T-helper 9 cell (primary cell): ENCODE results near the gene RHOD.
A peak's percentile ranks its signal among the peaks of the same experiment; 100 is the strongest.

Source experiments
- DNase-seq: peaks from one replicate; pipeline ENCODE4 v3.0.0-alpha.2; 2020
- total RNA-seq, 2 donors: gene quantifications; one replicate each; lab custom pipeline; 2026; lab: John Stamatoyannopoulos, UW

The RHOD gene, protein sequence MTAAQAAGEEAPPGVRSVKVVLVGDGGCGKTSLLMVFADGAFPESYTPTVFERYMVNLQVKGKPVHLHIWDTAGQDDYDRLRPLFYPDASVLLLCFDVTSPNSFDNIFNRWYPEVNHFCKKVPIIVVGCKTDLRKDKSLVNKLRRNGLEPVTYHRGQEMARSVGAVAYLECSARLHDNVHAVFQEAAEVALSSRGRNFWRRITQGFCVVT
- 0 to 0.42 reads per million in 2 donors for total RNA-seq

- peak; percentile 12 for DNase-seq
Measured at GRCh38 chr11:67056267-67057204, at the start of gene RHOD. Gene RHOD, plus strand, starts transcription at chr11:67056847. Its CDS starts 56 bp downstream, at chr11:67056903.

DNA sequence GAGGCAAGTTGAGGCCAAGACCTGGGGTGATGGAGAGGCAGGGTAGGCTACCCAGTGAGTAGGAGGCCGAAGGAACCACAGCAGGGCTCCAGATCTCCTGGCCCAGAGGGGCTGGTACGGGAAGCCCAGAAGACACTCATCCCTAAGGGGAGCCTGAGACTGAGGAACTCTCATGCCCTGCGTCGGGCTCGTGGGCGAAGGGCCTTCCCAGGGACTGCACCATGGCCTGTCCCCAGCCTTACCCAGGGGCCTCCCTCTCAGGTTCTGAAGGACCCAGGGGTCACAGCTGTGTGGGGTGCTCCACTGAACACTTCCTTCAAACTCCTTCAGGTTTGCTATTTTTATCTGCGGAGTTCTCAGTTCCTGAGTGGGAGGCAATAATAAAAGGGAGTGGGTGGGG is 49.5 kb upstream of the RHOD start:
- DNase-seq: no peak

- no peak for DNase-seq
Measured at GRCh38 chr11:67010296-67010905, 46.2 kb upstream of the RHOD start.

DNA sequence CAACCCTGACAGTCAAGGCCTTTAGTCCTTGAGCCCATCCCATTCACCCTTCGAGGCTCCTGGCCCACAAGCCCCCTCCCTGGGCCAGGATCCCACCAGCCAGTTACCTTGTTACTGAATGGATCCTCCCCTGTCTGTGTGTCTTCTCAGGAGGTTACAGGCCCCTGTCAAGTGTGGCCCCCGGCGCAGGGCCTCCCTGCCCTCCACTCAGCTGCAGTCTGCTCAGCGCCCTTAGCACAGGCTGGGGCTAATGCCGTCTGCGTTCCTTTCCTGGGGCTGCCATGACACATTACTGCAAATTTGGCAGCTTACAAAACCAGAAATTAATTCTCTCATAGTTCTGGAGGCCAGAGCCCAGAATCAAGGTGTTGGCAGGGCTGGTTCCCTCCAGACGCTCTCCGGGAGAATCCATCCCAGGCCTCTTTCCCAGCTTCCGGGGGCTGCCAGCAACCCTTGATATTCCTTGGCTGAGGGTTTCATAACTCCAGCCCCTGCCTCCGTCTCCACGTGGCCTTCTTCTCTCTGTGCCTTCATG is 43.1 kb upstream of the RHOD start:
- DNase-seq: no peak

- DNase-seq: no peak
Measured at GRCh38 chr11:67014343-67014742, 42.3 kb upstream of the RHOD start.

- DNase-seq: no peak
Measured at GRCh38 chr11:67015048-67015447, 41.6 kb upstream of the RHOD start.

DNA sequence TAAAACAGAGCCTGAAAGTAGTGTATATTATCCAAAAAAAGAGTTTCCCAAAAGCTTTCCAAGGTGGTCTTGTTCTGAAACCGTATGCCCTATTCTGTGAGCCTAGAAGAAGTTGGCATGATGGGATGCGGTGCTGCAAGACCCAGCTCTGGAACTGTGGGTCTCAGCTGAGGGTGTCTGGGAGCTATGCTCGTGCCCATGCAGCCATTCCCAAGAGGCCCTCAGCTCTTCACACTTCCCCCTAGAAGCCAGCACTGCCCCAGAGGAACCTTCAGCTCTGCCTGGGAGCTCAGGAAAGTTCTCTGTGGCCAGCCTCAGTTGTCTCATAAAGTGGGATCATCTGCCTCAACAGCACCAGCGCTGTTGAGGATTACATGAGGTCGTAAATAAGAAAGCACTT is 40.1 kb upstream of the RHOD start:
- DNase-seq: no peak

DNA sequence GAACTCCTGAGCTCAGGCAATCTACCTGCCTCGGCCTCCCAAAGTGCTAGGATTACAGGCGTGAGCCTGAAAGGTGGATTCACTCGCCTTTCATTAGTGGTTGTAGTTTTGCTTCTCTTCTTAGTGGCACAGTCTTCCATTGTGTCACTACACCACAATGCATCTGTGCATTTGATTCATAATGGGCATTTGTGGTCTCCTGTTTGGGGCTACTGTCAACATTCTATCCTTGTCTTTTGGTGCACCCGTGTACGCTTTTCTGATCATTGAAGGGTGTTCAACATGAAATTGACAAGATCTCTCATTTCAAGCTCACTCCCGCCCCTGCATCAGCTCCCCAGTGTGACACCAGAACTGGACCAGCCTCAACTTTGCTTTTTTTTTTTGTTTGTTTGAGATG is 35.7 kb upstream of the RHOD start:
- DNase-seq: no peak

DNA sequence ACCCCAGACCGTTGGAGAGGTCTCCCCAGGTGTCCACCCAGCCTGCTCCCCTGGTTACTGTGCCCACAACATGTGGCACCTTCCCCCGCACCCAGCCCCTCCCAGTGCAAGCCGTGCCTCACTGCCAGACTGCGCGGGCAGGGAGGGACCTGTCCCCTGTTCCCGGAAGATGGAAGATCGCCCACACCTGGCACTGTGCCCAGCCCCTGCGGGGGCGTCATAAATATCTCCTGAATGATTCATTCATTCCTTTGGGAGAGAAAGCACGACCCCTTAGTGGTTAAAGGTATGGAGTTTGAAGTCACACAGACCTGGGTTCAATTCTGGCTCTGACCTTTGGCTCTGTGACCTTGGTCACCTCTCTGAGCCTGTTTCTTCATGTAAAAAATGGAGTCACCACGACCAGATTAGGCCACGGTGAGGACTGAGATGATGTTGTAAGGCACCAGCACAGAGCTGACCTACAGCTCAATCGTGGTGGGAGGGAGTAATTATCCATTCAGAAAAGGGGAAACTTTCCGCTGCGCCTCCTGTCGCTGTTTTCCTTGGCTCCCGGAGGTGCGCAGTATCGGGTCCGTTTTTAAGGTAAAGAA is 34.2 kb upstream of the RHOD start:
- DNase-seq: no peak

DNA sequence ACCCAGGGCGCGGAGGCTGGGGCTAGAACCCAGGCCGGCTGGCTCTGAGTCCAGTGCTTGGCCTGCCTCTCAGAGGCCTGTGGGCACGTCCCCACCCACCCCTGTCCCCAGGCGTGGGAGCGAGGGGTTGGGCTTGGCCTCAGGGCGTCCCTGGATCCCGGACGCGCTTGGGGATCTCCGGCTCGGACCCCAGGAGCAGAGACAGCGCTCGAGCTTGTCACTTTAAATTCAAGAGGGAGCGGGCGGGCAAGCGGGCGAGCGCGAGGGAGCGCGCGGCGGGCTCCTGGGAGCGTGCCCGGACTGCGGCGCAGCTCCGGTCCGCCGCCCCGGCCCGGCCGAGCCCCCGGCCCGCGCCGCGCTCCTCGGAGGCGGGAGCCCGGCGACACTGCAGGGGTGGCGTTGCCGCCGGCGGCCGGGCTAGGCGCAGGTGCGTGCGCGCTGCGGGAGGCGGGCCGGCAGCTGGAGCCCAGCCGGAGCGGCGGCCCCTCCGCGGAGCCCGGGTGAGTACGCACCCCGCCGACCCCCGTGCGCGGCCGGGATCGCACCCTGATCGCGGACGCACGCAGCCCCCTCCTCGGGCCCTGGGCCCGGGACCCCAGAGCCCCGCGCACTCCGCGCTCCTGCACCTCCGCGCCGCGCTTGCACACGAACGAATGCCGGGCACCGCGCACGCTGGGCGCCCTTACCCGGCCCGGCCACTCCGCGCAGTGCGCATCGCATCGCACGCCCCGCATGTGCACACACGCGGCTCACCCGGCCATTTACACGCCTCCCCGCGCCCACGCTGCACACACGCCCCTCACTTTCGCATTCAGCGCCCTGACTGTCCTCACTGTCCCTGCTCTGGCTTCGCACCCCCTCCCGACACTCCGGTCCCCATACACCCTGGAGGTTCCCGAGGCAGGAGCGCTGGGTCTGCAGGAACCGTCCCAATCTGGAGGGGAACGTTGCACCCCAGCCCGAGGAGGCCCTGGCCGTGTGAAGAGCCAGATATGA is 33.4 kb upstream of the RHOD start, which contains the start of gene SYT12:
TSS of gene SYT12 (plus strand) at position 174 of the 996 bp plus-strand sequence. CDS start 7,011 bp downstream, outside the sequence.
- DNase-seq: no peak

DNA sequence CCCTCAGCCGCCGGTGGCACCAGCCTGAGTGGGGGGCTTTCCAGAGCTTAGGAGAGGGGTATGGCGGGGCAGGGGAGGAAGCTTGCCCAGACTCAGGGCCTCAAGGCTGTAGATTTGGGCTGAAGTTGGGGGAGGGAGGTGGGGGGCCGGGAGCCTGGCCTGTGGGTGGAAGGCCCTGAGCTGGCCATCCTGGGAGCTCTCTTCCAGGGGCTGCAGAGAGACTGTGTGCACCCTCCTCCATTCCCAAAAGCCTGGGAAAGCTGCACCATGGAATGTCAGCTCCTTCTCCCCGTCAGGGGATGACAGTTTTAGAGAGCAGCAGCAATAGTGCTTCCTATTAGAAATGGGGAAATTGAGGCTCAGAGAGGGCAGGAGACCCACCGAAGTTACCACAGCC is 32.7 kb upstream of the RHOD start:
- DNase-seq: no peak

DNA sequence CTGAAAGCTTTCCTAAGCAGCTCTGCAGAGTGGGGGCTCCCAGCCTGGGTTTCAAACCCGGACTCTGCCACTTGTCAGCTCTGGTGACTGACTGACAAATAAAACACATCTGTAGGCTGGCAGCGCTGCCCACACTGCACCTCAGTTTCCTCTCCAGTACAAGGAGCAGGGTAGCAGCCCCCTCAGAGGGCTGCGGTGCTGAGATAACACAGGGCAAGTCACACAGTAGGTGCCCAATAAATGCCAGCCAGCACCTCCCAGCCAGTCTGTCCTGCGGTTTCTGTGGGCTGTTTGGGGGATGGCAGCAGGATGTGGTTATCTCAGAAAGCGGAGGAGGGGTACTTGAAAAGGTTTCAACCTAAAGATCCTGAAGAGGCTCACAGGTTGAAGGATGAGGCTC is 32.2 kb upstream of the RHOD start:
- DNase-seq: peak; percentile 28

DNA sequence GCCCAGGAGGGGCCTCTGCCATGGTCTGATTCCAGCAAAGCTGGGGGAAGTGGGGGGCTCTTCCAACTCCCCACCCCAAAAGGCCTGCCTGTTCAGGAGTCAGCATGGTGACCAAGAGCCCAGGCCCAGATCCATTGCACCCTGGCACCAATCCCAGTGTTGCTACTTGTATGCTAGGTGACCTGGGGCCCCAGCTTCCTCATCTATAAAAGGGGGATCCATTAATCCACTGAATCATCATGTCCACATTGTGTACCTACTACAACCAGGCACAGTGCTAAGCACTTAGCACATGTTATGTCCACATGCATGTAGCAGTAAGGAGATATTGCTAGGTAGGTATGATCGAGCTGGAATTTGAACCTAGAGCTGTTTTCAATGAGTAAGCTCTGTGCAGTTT is 31.7 kb upstream of the RHOD start:
- DNase-seq: no peak

DNA sequence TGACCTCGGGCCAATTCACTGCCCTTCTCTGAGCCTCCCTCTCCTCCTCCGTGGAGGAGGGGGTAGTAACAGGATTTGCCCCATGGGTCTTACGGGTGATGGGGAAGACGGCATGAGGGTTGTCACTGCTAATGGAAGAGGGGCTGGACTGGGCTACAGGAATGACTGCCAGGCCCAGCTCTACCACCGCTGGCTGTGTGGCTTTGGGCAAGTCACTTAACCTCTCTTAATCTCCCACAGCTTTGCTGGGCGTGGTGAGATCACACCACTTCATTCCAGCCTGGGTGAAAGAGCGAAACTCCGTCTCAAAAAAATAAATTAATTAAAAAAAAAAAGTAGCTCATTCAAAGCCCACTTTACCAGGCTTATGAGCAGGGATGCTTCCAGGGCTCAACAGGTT is 30.9 kb upstream of the RHOD start:
- DNase-seq: no peak

GRCh38 chr11:67026941-67027340 is 29.7 kb upstream of the RHOD start:
- DNase-seq: no peak

DNA sequence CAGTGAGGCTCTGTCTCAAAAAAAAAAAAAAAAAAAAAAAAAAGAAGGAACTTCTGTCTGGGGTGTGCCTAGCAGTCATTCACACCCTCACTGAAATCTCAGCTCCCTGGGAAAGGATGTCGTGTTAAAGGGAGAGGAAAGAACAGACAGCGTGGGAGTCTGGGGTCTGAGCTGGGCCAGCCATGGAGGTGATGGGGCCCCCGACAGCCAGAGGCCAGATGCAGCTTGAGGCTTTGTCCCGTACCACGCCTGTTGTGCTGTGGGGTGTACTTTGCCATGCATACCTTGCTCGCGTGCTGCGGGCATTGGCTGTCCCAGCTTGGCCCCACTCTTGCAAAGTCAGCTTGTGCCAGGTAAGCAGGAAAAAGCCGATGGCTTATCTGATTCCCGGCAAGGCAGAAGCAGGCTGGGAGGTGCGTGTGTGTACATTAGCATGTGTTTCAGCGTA is 29.1 kb upstream of the RHOD start:
- no peak for DNase-seq

GRCh38 chr11:67027943-67028542 is 28.6 kb upstream of the RHOD start:
- DNase-seq: no peak

DNA sequence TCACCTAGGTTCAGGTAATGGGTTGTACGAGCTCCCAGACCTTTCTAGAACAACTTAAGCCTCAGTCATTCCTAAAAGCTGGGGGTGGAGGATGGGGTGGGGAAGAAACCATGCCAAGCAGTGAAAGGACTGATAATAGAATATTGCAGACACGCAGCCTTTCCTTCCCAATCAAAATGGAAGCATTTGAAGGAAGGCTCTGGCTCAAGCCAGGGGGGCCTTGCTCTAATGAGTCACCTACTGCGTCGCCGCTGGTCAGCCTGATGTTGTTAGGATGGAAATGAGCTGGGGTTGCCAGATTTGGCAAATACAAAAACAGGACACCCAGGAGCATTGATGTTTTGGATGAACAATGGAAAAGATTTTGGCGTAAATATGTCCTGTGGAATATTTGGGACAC is 27.5 kb upstream of the RHOD start:
- no peak for DNase-seq

DNA sequence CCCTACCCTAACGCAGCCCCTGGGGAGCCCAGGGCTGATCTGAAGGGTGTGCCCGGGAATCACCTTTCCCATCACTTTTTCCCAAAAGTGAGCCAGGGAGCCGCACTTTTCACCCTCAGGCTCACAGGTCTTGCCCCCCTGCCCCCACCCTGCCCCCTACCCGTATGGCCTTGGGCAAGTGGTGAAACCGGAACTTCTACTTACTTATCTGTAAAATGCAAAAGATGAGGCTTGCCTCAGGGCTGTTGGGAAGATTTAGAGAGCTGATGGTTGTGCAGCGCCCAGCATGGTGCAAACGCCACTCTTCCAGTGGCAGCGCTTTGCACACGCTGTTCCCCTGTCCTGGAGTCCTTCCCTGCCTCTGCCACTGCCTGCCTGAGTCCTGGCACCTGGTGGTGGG is 25.7 kb upstream of the RHOD start:
- DNase-seq: no peak

DNA sequence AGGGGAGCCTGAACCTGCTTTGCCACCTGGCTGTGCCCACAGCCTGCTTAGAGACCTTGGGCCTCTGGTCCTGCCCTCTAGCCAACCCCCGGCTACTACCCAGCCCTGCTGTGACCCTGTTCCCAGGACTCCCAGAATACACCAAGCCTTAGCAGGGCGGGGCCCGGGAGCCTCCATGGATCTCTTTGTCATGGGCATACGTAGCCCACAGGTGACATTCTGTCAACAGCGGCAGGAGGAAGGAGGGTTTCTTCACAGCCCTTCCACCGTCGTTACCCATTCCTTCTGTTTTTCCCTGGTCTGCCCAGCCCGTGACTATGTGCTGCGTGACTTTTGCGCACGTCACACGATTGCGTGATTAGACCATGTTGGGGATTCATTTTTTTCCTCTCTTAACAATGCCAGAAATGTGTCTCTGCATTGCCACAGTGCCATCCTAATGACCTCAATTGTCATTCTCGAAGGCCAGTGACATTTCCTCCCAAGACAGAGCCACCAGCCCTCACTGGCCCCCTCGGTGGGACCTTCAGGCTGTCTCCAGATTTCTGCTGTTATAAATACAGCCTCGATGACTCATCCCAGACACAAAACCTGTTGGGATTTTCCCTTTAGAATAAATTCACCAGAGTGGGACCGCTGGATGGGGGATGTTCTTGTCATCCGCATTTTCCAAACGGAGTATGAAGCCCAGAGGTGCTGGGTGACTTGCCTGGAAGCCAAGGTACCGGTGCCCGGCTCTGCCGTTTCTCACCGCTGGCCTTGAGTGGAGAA is 24.7 kb upstream of the RHOD start:
- DNase-seq: no peak
